H9 (cell line): Measurements from ENCODE around the gene SLC48A1. TPM values are rescaled to one million over a fixed set of nuclear protein-coding genes. Genes with fewer than 3 reads are reported as not detected.

Experiments used
- DNase-seq: peaks from one replicate; pipeline ENCODE4 v3.0.0-alpha.2; 2017
- H2AFZ ChIP-seq: one replicate; pipeline ENCODE4 v1.6.1; 2013; ENCODE audit warnings: mild to moderate bottlenecking, low read length, control low read depth, moderate library complexity
- H2AK5ac ChIP-seq: 2 replicates; pipeline ENCODE4 v1.6.1; 2013; ENCODE audit warnings: low read length, control low read depth, mixed read lengths; ENCODE audit not compliant: insufficient read length
- H2BK120ac ChIP-seq: one replicate; pipeline ENCODE4 v1.6.1; 2013; ENCODE audit warnings: low read depth, mild to moderate bottlenecking, low read length, control low read depth, inconsistent platforms; ENCODE audit not compliant: poor library complexity, severe bottlenecking
- H2BK12ac ChIP-seq: 2 replicates; pipeline ENCODE4 v1.6.1; 2013; ENCODE audit warnings: low read length, control low read depth, mixed read lengths, low read depth; ENCODE audit not compliant: insufficient read length
- H2BK15ac ChIP-seq: 2 replicates; pipeline ENCODE4 v1.6.1; 2013; ENCODE audit warnings: low read depth, low read length, control low read depth
- H2BK20ac ChIP-seq: one replicate; pipeline ENCODE4 v1.6.1; 2013; ENCODE audit warnings: low read depth, mild to moderate bottlenecking, low read length, control low read depth, inconsistent platforms; ENCODE audit not compliant: poor library complexity, severe bottlenecking
- H2BK5ac ChIP-seq: 2 replicates; pipeline ENCODE4 v1.6.1; 2013; ENCODE audit warnings: low read length, control low read depth, mixed read lengths; ENCODE audit not compliant: insufficient read length
- H3K14ac ChIP-seq: 2 replicates; pipeline ENCODE4 v1.6.1; 2013; ENCODE audit warnings: low read length, control low read depth; ENCODE audit not compliant: insufficient read depth
- H3K18ac ChIP-seq: 2 replicates; pipeline ENCODE4 v1.6.1; 2013; ENCODE audit warnings: low read depth, mild to moderate bottlenecking, mixed read lengths, low read length, control low read depth; ENCODE audit not compliant: insufficient read length
- H3K23ac ChIP-seq: 2 replicates; pipeline ENCODE4 v1.6.1; 2013; ENCODE audit warnings: low read length, control low read depth, mixed read lengths, low read depth; ENCODE audit not compliant: insufficient read length
- H3K23me2 ChIP-seq: 2 replicates; pipeline ENCODE4 v1.6.1; 2013; ENCODE audit warnings: low read depth, mild to moderate bottlenecking, mixed read lengths, low read length, control low read depth; ENCODE audit not compliant: insufficient read length, poor library complexity, severe bottlenecking
- H3K27ac ChIP-seq: 2 replicates; pipeline ENCODE4 v1.5.1; 2013; ENCODE audit warnings: low read length, control low read depth, mixed read lengths, low read depth; ENCODE audit not compliant: insufficient read length
- H3K27me3 ChIP-seq: 2 replicates; pipeline ENCODE4 v1.6.1; 2013; ENCODE audit warnings: low read length, control low read depth, inconsistent platforms; ENCODE audit not compliant: insufficient read depth
- H3K4ac ChIP-seq: 2 replicates; pipeline ENCODE4 v1.6.1; 2013; ENCODE audit warnings: low read depth, mild to moderate bottlenecking, control low read depth, inconsistent platforms, low read length, moderate library complexity
- H3K4me1 ChIP-seq: 2 replicates; pipeline ENCODE4 v1.6.1; 2013; ENCODE audit warnings: low read length, control low read depth, inconsistent platforms; ENCODE audit not compliant: insufficient read depth
- H3K4me2 ChIP-seq: 2 replicates; pipeline ENCODE4 v1.6.1; 2013; ENCODE audit warnings: low read length, control low read depth, mixed read lengths; ENCODE audit not compliant: insufficient read length, insufficient read depth
- H3K56ac ChIP-seq: 2 replicates; pipeline ENCODE4 v1.6.1; 2013; ENCODE audit warnings: low read depth, mild to moderate bottlenecking, mixed read lengths, low read length, control low read depth; ENCODE audit not compliant: insufficient read length
- H3K79me1 ChIP-seq: 2 replicates; pipeline ENCODE4 v1.6.1; 2013; ENCODE audit warnings: low read depth, mild to moderate bottlenecking, moderate library complexity, low read length, control low read depth, inconsistent platforms; ENCODE audit not compliant: insufficient read depth, poor library complexity, severe bottlenecking
- H3K79me2 ChIP-seq: 2 replicates; pipeline ENCODE4 v1.6.1; 2013; ENCODE audit warnings: low read length, control low read depth, inconsistent platforms; ENCODE audit not compliant: insufficient read depth
- H3K9ac ChIP-seq: 2 replicates; pipeline ENCODE4 v1.6.1; 2013; ENCODE audit warnings: low read length, control low read depth, mixed read lengths; ENCODE audit not compliant: insufficient read length; ENCODE audit errors: extremely low read depth
- H3K9me3 ChIP-seq: one replicate; pipeline ENCODE4 v1.6.1; 2013; ENCODE audit warnings: low read depth, low read length, inconsistent platforms; ENCODE audit not compliant: control insufficient read depth
- H3T11ph ChIP-seq: one replicate; pipeline ENCODE4 v1.6.1; 2013; ENCODE audit warnings: mild to moderate bottlenecking, low read length, control low read depth, inconsistent platforms
- H4K20me1 ChIP-seq: one replicate; pipeline ENCODE4 v1.6.1; 2013; ENCODE audit not compliant: control insufficient read depth, insufficient read length, insufficient read depth
- H4K5ac ChIP-seq: 2 replicates; pipeline ENCODE4 v1.6.1; 2013; ENCODE audit warnings: low read depth, mild to moderate bottlenecking, mixed read lengths, low read length, control low read depth; ENCODE audit not compliant: insufficient read length
- H4K8ac ChIP-seq: replicated peaks from 2 replicates; pipeline ENCODE4 v1.6.1; 2013; ENCODE audit warnings: low read length, control low read depth, mixed read lengths, low read depth; ENCODE audit not compliant: insufficient read length
- H4K91ac ChIP-seq: 2 replicates; pipeline ENCODE4 v1.6.1; 2013; ENCODE audit warnings: low read depth, mild to moderate bottlenecking, moderate library complexity, mixed read lengths, low read length, control low read depth; ENCODE audit not compliant: insufficient read length
- H3K27ac Mint-ChIP-seq, 3 experiments: 2 replicates in 2 of 3; 3 replicates in 1 of 3; pipeline ENCODE4 v1.8.0; 2020 to 2021; ENCODE audit warnings: mixed read lengths in 3 of 3, mild to moderate bottlenecking in 1 of 3, moderate library complexity in 1 of 3
- H3K27me3 Mint-ChIP-seq: 2 replicates; pipeline ENCODE4 v1.8.0; 2021; ENCODE audit warnings: low read depth, mild to moderate bottlenecking, moderate library complexity, mixed read lengths
- H3K36me3 Mint-ChIP-seq, 3 experiments: 2 replicates in 2 of 3; 3 replicates in 1 of 3; pipeline ENCODE4 v1.8.0; 2020 to 2021; ENCODE audit warnings: low read depth in 3 of 3, mixed read lengths in 3 of 3; ENCODE audit not compliant: insufficient read depth in 1 of 3
- H3K4me1 Mint-ChIP-seq, 2 experiments: 2 replicates each; pipeline ENCODE4 v1.8.0; 2020; ENCODE audit warnings: mixed read lengths in 2 of 2
- H3K4me3 Mint-ChIP-seq, 2 experiments: 2 replicates in 1 of 2; 3 replicates in 1 of 2; pipeline ENCODE4 v1.8.0; 2020 to 2021; ENCODE audit warnings: mild to moderate bottlenecking in 2 of 2, mixed read lengths in 2 of 2, moderate library complexity in 1 of 2
- H3K9me3 Mint-ChIP-seq, 2 experiments: 2 replicates in 1 of 2; 3 replicates in 1 of 2; pipeline ENCODE4 v1.8.0; 2020; ENCODE audit warnings: mild to moderate bottlenecking in 2 of 2, mixed read lengths in 2 of 2, moderate library complexity in 1 of 2
- CTCF ChIP-seq: fragments of 200-600 bp; sonication (generic); conservative IDR thresholded peaks from 3 replicates; pipeline ENCODE4 v1.8.0; 2021; ENCODE audit warnings: antibody characterized with exemption, mild to moderate bottlenecking
- WGBS: extraction: QIAGEN DNeasy Blood & Tissue Kit; methylation state at CpG from one replicate; pipeline ENCODE4 v1.1.7; 2013; ENCODE audit warnings: missing lambda C conversion rate, low lambda C conversion rate, mixed read lengths; ENCODE audit not compliant: insufficient read length; ENCODE audit errors: extremely low coverage; 5-methylcytosine and 5-hydroxymethylcytosine counted together
- total RNA-seq: library from RNA; stranded (reverse); gene quantifications from 2 replicates; pipeline ENCODE4 v1.2.1, GENCODE V29; 2021

Gene SLC48A1
- total RNA-seq, 1 experiment from 2014 or later, result 10.6 TPM

- peak overlapping the region in 1 of 3 experiments; percentile 3; a peak in 2 of 7 replicates for H3K27ac Mint-ChIP-seq
- no peak for TF ChIP-seq CTCF
- H3K4me1 Mint-ChIP-seq, result peaks cover 22 to 31% of the 10 kb centered on the region in 2 experiments
- H4K8ac ChIP-seq, result no peak overlapping the region
- no peak overlapping the region for H2BK15ac ChIP-seq
- H4K20me1 ChIP-seq, result no peaks in the 10 kb centered on the region
- no peaks in the 10 kb centered on the region for H3K27me3 ChIP-seq
- H2BK12ac ChIP-seq, result no peak overlapping the region
- H2AK5ac ChIP-seq, result no peak overlapping the region
- no peak overlapping the region for H2BK20ac ChIP-seq
- no peak overlapping the region for H2BK120ac ChIP-seq
- H3K4ac ChIP-seq, result no peak overlapping the region
- H3K4me1 ChIP-seq, result peaks cover 3% of the 10 kb centered on the region; the same call in 1 of the 2 replicates
- no peaks in the 10 kb centered on the region for H3K36me3 Mint-ChIP-seq
- no peaks in the 10 kb centered on the region for H3K9me3 ChIP-seq
- H3K27ac ChIP-seq, result no peak overlapping the region
- H3K18ac ChIP-seq, result no peak overlapping the region
- peaks cover 6% of the 10 kb centered on the region for H3K27me3 Mint-ChIP-seq
- H3K9me3 Mint-ChIP-seq, result no peaks in the 10 kb centered on the region
- no peak overlapping the region for H3K4me2 ChIP-seq
- H3K9ac ChIP-seq, result no peak overlapping the region
- no peaks in the 10 kb centered on the region for H3K23me2 ChIP-seq
- H3K79me1 ChIP-seq, result no peaks in the 10 kb centered on the region
- DNase-seq, result no peak
- H3K56ac ChIP-seq, result no peak overlapping the region
- H3K14ac ChIP-seq, result no peak overlapping the region
- no peak overlapping the region for H2AFZ ChIP-seq
- H3K4me3 Mint-ChIP-seq, result no peak overlapping the region
- no peak overlapping the region for H3T11ph ChIP-seq
- H3K79me2 ChIP-seq, result no peaks in the 10 kb centered on the region
- WGBS, result no CpG with 5 or more reads among the region's 4 CpGs
- H4K91ac ChIP-seq, result no peak overlapping the region
- no peak overlapping the region for H4K5ac ChIP-seq
- no peak overlapping the region for H3K23ac ChIP-seq
- H2BK5ac ChIP-seq, result no peak overlapping the region
These were observed 39.9 kb upstream of the SLC48A1 start for GRCh38 chr12:47733142-47733541.
